NCI-H1436 treated with DMSO at 0.1 percent for 48 hours (cell line): Measurements from ENCODE around the gene WEE1.
"Not testable (repeated sequence)": the region's sequence is repeated elsewhere in the genome, so short reads cannot be mapped to it uniquely, and the experiment has no call there.

ENCODE experiments used
- DNase-seq: peaks from one replicate; lab custom pipeline; 2025; lab: John Stamatoyannopoulos, UW

The WEE1 gene

GRCh38 chr11:9573052-9573774 is at the start of gene WEE1:
Gene WEE1, plus strand, starts transcription at chr11:9573670. Its CDS starts 264 bp downstream, at chr11:9573934.
- DNase-seq, result peak; percentile 92

GRCh38 chr11:9524001-9524400 is 49.5 kb upstream of the WEE1 start:
- no peak for DNase-seq

- DNase-seq, result no peak
Observed at GRCh38 chr11:9525116-9525515, 48.4 kb upstream of the WEE1 start.

GRCh38 chr11:9527481-9528135 is 45.9 kb upstream of the WEE1 start:
- DNase-seq, result no peak

GRCh38 chr11:9528136-9528501 is 45.4 kb upstream of the WEE1 start:
- no peak for DNase-seq

GRCh38 chr11:9528573-9529333 is 44.7 kb upstream of the WEE1 start:
- DNase-seq, result no peak

- no peak for DNase-seq
Observed at GRCh38 chr11:9529334-9529650, 44.2 kb upstream of the WEE1 start.

GRCh38 chr11:9530020-9530621 is 43.3 kb upstream of the WEE1 start:
- no peak for DNase-seq

GRCh38 chr11:9530901-9531625 is 42.4 kb upstream of the WEE1 start:
- no peak for DNase-seq

GRCh38 chr11:9533058-9533457 is 40.4 kb upstream of the WEE1 start:
- DNase-seq, result no peak

- no peak for DNase-seq
Observed at GRCh38 chr11:9533736-9534473, 39.6 kb upstream of the WEE1 start.

GRCh38 chr11:9535189-9535781 is 38.2 kb upstream of the WEE1 start:
- DNase-seq, result no peak

- DNase-seq, result no peak
Observed at GRCh38 chr11:9538548-9538947, 34.9 kb upstream of the WEE1 start.

- DNase-seq, result not testable (repeated sequence)
Observed at GRCh38 chr11:9549216-9549615, 24.3 kb upstream of the WEE1 start.

- no peak for DNase-seq
Observed at GRCh38 chr11:9550191-9550628, 23.3 kb upstream of the WEE1 start.

- DNase-seq, result no peak
Observed at GRCh38 chr11:9561279-9561982, 12.0 kb upstream of the WEE1 start.

GRCh38 chr11:9562716-9563115 is 10.8 kb upstream of the WEE1 start:
- no peak for DNase-seq

GRCh38 chr11:9563196-9563730 is 10.2 kb upstream of the WEE1 start:
- DNase-seq, result no peak

- DNase-seq, result no peak
Observed at GRCh38 chr11:9565822-9566560, 7.5 kb upstream of the WEE1 start.
